ENCODE data around the gene MAPKAPK5. TPM values are rescaled to one million over a fixed set of nuclear protein-coding genes. Genes with fewer than 3 reads are reported as not detected.
"Not testable (repeated sequence)": the region's sequence is repeated elsewhere in the genome, so short reads cannot be mapped to it uniquely, and the experiment has no call there.

MAPKAPK5 gene
- total RNA-seq, 1 donor from 2014 or later: 24.0 TPM

GRCh38 chr12:111828338-111828979, 13.6 kb upstream of the MAPKAPK5 start:
- no peak for ATAC-seq

- not testable (repeated sequence) for ATAC-seq
These were observed 12.4 kb upstream of the MAPKAPK5 start for GRCh38 chr12:111829635-111830034.

GRCh38 chr12:111834740-111835386, 7.2 kb upstream of the MAPKAPK5 start:
- not testable (repeated sequence) for ATAC-seq

DNA sequence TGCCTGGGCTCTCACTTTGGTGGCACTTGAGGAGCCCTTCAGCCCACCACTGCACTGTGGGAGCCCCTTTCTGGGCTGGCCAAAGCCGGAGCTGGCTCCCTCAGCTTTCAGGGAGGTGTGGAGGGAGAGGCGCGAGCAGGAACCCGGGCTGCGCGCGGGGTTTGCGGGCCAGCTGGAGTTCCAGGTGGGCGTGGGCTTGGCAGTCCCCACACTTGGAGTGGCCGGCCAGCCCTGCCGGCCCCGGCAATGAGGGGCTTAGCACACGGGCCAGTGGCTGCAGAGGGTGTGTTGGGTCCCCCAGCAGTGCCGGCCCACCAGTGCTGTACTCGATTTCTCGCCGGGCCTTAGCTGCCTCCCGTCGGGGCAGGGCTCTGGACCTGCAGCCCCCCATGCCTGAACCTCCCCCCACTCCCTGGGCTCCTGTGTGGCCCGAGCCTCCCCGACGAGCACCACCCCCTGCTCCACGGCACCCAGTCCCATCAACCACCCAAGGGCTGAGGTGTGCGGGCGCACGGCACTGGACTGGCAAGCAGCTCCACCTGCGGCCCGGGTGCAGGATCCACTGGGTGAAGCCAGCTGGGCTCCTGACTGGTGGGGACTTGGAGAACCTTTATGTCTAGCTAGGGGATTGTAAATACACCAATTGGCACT, 6.4 kb upstream of the MAPKAPK5 start:
- ATAC-seq: not testable (repeated sequence)

GRCh38 chr12:111838353-111838752, 3.7 kb upstream of the MAPKAPK5 start:
- no peak for ATAC-seq

- ATAC-seq: no peak
These were observed 1.2 kb upstream of the MAPKAPK5 start for GRCh38 chr12:111840807-111841206.

DNA sequence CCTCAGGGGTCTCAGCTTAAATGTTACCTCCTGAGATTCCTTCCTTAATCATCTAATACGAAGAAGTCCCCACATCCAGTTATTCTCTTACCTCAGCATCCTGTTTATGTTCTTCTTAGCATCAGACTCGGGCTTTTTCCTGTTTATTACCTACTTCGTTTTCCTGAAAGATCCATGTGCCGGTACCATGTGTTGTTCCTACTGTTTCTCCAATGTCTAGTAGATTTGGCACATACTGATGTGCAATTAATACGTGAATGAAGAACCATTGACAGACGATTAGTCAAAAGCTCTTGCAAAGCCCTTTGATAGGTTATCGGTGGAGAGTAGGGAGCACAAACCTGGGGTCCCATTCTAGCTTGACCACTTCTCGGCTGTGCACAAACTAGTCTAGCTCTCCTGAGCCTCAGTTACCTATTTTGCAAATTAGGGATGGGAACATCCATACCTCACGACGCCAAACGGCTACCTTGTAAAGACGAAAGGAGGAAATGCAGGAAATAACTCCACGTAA, 735 bp upstream of the MAPKAPK5 start:
- ATAC-seq: no peak

- peak; percentile 28 for ATAC-seq
These were observed 748 bp downstream of the MAPKAPK5 start for GRCh38 chr12:111842556-111843396.

- ATAC-seq: no peak
These were observed 4.0 kb downstream of the MAPKAPK5 start for GRCh38 chr12:111846016-111846415.

GRCh38 chr12:111850526-111850925, 8.5 kb downstream of the MAPKAPK5 start:
- ATAC-seq: no peak

DNA sequence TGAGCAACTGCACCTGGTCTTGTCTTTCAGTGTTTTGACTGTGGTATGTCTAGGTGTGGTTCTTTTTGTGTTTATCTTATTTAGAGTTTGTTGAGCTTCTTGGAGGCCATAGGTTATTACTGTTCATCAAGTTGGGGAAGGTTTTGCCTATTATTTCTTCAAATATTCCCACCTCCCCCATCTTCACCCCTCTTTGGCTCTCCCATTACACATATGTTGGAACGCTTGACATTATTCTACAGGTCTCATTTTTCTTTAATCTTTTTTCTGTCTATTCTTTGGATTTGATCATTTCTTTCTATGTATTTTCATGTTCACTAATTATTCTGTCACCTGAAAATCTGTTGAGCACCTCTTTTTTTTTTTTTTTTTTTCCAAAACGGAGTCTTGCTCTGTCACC, 16.2 kb downstream of the MAPKAPK5 start:
- ATAC-seq: no peak

- ATAC-seq: no peak
These were observed 16.8 kb downstream of the MAPKAPK5 start for GRCh38 chr12:111858778-111859177.

GRCh38 chr12:111864913-111865312, 22.9 kb downstream of the MAPKAPK5 start:
- ATAC-seq: no peak

DNA sequence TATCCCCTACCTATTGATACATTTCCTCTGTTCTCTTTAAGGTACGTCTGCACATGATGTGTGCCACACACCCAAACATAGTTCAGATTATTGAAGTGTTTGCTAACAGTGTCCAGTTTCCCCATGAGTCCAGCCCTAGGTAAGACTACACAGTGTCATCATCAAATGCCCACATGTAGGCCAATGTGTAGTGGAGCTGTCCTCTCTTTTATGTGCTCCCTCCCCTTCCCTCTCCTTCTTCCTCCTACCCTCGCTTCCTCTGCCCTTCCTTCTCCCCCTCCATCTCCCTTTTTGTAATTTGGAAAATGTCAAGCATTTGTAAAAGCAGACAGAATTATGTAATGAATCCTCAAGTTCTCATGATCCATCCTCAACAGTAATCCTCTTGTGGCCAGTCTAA, 25.5 kb downstream of the MAPKAPK5 start:
- ATAC-seq: no peak

GRCh38 chr12:111868676-111869588, 26.9 kb downstream of the MAPKAPK5 start:
- no peak for ATAC-seq

GRCh38 chr12:111869671-111870070, 27.6 kb downstream of the MAPKAPK5 start:
- no peak for ATAC-seq

DNA sequence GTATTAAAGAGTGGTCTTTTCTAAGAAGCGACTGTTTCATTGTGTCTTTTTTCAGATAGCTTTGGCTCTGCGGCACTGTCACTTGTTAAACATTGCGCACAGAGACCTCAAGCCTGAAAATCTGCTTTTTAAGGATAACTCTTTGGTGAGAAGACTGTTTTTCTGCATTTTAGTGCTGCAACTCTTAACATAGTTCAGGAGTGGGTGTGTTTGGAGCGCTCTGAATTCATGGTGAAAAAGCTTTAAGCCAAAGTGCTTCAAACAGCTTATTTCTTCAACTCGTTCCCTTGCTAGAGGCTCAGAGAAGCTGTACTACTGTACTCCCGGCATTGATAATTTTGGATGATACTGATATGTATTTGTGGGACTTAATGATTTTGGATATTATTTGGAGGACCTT, 28.2 kb downstream of the MAPKAPK5 start:
- ATAC-seq: no peak

DNA sequence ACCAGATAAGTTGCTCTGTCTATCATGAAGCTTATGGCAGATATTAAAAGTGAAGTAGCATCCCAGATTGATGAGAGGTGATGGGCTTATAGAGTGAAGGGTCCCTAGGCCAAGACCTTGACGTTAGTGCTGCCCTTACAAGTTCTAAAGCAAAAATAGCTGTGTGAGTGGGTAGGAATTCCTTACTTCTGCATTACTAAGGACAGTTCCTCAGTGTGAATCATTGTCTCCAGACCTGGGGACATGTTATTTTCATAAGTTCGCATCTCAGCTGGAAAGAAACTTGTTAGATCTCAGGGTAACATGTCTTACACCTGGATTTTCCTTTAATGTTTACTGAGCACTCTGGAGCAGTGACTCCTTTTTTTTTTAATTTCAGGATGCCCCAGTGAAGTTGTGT, 28.7 kb downstream of the MAPKAPK5 start:
- no peak for ATAC-seq

GRCh38 chr12:111873113-111873512, 31.1 kb downstream of the MAPKAPK5 start:
- ATAC-seq: no peak

DNA sequence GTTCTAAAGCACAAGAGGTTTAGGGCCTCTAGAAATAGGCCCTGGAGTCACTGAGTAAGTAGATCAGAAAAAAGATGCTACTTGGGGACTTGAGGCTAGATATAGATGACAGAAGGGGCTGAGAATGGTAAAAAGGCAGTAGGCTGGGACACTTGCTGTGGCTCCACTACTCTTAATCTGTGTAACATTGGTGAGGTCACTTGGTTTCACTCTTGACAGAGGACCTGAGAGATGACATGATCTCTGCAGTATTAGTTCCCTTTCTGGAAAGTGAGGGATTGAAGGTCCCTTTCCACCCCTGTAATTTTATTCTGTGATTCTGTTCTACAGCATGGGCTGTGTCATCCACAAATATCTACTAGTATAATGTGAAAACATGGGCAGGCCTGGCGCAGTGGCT, 39.7 kb downstream of the MAPKAPK5 start:
- ATAC-seq: no peak

- ATAC-seq: no peak
These were observed 44.9 kb downstream of the MAPKAPK5 start for GRCh38 chr12:111886662-111887545.

Measured in esophagus mucosa (tissue), 1 donor.